GM21825 (cell line): Measurements from ENCODE around the gene CYP2A6.
"Not testable (repeated sequence)": the region's sequence is repeated elsewhere in the genome, so short reads cannot be mapped to it uniquely, and the experiment has no call there.

Source experiments
- ATAC-seq: cut with Tn5 transposase; IDR thresholded peaks from one replicate; pipeline ENCODE4 v1.9.1; 2021; ENCODE audit warnings: mild to moderate bottlenecking, moderate library complexity; ENCODE audit not compliant: unreplicated experiment

The CYP2A6 gene, protein sequence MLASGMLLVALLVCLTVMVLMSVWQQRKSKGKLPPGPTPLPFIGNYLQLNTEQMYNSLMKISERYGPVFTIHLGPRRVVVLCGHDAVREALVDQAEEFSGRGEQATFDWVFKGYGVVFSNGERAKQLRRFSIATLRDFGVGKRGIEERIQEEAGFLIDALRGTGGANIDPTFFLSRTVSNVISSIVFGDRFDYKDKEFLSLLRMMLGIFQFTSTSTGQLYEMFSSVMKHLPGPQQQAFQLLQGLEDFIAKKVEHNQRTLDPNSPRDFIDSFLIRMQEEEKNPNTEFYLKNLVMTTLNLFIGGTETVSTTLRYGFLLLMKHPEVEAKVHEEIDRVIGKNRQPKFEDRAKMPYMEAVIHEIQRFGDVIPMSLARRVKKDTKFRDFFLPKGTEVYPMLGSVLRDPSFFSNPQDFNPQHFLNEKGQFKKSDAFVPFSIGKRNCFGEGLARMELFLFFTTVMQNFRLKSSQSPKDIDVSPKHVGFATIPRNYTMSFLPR

DNA sequence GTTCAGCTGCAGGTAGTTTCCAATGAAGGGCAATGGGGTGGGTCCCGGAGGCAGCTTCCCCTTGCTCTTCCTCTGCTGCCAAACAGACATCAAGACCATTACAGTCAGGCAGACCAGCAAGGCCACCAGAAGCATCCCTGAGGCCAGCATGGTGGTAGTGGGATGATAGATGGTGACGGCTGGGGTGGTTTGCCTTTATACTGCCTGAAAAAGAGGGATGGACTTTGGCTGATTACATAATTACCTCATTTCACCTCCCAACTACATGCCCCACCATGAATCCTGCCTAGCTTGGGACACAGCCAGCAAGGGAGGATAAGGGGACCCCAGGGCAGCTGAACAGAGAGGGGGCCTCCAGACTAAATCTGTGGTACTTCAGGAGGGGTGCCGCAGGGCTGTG is at the start of gene CYP2A6:
CYP2A6 (minus strand) TSS at position 171 of the 400 bp plus-strand sequence; CDS start at position 150, 21 bp downstream.
- not testable (repeated sequence) for ATAC-seq

DNA sequence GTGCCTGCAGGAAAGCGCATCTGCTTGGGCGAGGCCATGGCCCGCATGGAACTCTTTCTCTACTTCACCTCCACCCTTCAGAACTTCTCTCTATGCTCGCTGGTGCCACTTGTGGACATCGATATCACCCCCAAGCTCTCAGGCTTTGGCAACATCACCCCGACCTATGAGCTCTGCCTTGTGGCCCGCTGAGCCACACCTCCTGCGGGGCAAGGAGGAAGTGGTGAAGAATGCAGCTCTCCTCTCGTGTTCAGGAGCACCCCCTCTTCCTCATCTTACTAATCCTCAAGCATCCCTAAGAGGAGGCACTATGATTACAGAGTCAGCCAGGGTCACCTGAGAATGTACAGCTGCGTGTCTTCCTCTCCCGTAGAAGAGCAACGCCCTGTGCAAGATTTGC is 49.7 kb upstream of the CYP2A6 start:
- not testable (repeated sequence) for ATAC-seq

DNA sequence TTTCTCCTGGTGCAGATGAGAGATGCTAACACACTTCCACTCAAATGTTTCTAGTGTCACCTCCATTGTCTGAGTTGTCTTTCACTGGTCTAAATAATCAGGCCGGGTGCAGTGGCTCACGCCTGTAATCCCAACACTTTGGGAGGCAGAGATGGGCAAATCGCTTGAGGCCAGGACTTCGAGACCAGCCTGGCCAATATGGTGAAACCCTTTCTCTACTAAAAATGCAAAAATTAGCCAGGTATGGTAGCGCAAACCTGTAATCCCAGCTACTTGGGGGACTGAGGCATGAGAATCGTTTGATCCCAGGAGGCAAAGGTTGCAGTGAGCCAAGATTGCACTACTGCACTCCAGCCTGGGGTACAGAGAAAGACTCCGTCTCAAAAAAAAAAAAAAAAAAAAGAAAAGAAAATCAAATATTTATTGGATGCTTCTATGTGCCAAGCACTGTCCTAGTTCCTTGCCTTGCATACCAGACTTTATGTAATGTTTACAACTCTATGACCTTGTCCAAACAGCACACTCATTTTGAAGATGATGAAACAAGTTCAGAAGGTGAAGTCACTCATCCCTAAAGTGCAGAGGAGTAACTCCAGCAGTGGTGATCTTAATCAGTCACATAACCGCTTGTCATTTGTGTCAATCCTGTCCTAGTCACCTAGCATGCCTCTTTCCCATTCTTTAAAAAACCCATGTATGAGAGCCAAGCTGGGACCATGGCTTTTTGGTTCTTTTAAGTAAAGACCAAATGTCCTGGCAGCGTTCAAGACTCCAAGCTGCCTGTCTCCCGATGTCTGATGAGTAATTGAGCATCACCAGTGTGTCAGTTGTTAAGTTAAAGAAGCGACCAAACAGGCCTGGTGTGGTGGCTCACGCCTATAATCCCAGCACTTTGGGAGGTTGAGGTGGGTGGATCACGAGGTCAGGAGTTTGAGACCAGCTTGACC is 46.9 kb upstream of the CYP2A6 start:
- not testable (repeated sequence) for ATAC-seq

DNA sequence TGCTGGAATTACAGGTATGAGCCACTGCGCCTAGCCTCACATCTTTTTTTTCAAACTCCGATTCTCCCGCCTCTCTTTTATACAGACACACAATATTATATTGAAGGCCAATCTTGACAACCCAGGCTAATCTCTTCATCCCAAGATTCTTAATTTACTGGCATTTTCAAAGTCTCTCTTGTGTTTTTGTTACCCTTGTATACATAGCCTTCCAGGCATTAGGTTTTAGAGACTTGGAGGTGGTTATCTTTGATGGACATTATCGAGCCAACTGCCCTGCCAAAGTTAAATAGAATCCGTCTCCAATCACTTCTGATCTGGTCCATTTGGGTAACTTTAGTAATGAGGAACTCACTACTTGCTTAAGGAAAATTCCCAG is 46.2 kb upstream of the CYP2A6 start:
- ATAC-seq, result no peak

DNA sequence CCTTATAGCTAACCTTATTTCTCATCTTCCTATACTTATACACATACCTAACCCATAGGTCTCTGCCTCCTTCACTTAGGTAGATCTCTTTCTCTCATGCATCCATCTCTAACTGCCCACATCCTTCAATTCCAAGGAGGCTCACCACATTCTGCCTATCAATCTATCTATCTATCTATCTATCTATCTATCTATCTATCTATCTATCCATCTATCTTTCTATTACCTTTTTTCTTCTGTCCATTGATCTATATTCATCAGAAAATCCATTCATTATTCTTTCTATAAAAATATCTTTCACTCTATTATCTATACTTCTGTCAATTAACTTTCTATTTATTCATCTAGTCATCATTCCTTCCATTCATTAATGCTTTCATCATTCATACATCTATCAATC is 42.9 kb upstream of the CYP2A6 start:
- no peak for ATAC-seq

DNA sequence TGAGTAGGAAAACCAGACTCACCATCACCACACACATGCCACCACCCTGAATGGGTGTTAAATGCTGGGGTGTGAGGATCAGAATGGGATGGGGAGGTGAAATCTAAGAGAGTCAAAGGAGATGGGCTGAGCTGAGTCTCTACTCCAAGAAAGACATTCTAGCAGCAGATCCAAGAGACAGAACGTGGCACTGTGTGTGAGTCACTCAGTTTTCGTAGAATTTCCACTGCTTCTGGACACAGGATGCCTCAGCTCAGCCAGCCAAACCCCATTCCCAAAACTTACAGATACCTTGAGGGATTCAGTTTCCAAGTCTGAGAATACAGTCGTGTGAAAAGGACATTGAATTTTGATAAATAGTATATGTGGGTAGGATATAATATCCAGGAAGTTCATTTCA is 39.1 kb upstream of the CYP2A6 start:
- ATAC-seq, result no peak

DNA sequence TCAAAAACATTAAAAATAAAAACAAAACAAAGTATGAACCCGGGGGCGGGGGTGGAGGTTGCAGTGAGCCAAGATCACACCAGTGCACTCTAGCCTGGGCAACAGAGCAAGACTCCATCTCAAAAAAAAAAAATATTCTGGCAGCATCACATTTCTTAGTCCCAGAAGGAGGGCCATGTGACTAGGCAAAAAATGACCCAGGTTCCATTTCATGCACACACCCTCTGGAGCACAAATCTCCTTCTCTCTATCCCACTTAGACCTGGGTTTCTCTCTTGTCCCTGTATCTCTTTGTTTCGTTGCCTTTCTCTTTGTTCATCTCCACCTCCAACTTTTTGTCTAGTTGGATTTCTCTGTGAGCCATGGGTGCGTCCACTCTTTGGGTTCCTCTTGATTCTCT is 37.9 kb upstream of the CYP2A6 start:
- no peak for ATAC-seq

DNA sequence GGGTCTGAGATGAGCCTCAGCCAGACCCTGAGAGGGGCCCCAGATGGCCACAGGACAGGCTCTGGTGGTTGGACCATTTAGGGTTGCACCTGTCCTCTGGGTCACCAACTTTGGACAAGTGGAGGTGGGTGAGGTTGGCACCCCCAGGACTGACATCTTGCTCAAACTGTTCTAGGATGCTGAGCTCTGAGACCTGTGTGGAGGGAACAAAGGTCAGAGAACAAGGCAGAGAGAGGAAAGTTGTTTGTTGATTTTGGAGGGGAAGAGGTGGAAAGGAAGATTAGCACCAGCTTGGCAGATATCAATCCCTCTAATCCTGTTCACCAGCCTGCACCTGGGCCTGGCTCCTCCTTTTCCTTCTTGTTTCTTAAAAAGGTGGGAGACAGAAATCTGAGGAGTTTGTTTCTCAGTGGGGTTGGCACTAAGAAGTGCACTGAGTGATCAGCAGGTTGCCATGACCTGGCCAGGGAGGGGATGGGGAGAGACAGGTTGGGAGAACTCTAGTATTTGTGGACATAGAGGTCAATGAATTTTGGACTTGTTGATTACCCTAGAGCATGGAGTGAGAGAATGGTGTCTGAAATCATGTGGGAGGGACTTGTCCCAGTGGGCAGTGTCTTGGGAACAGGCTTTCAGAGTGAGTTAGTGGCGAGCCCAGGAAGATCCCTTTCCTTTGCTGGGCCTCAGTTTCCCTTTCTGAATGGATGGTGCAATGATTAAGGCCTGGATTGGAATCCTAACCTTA is 34.1 kb upstream of the CYP2A6 start:
- not testable (repeated sequence) for ATAC-seq

DNA sequence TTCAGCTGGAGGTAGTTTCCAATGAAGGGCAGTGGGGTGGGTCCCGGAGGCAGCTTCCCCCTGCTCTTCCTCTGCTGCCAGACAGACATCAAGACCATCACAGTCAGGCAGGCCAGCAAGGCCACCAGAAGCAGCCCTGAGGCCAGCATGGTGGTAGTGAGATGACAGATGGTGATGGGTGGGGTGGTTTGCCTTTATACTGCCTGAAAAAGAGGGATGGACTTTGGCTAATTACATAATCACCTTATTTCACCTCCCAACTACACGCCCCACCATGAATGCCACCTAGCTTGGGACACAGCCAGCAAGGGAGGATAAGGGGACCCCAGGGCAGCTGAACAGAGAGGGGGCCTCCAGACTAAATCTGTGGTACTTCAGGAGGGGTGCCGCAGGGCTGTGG is 31.8 kb upstream of the CYP2A6 start, which contains the start of gene CYP2A7:
CYP2A7 (minus strand) TSS at position 170 of the 400 bp plus-strand sequence; CDS start at position 149, 21 bp downstream.
- not testable (repeated sequence) for ATAC-seq

DNA sequence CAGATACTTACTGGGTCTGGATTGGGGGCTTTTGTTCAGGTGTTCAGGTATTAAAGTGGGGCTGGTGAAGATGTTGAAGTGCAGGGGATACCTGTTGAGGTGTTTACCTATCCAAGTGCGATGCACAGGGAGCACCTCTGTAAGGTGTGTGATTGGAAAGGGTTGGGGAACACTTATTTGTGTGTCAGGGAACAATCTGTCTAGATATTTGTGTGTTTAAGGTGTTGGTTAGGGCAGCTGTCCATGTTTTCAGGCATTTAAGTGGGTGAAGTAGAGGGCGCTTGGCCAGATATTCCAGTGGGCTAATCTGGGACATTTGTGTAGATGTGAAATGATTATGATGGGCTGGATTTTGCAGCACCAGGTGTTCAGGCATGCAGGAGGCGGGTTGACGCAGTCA is 29.1 kb upstream of the CYP2A6 start:
- not testable (repeated sequence) for ATAC-seq

DNA sequence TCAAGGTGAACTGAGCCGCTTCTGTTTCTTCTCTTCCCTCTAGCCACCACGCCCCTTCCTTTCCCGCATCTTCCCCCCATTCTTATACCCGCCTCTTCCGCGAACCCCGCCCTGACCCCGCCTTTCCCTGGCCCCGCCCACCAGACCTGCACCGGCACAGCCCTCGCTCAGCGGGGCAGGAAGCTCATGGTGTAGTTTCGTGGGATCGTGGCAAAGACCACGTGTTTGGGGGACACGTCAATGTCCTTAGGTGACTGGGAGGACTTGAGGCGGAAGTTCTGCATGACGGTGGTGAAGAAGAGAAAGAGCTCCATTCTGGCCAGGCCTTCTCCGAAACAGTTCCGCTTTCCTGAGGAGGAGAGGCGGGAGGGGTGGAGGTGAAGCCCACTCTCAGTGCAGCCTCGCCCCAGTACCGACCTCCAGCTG is 25.3 kb upstream of the CYP2A6 start:
- ATAC-seq, result not testable (repeated sequence)

DNA sequence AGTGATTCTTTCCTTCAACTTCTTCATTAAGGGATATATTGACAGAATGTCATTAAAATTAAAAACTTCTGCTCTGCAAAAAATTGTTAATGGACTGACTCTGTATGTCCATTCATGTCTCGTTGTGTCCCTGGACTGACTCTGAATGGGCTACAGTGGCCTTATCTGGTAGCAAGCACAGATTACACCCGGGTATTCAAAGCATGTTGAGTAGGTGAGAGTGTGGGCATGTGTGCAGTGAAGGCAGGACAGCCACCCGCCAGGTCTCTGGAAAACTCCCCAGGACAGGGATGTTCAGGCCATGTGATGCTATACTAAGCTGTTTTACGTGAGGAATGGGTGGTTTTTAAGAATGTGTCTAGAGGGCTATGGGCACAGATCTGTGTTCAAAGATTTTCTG is 24.6 kb upstream of the CYP2A6 start:
- not testable (repeated sequence) for ATAC-seq

DNA sequence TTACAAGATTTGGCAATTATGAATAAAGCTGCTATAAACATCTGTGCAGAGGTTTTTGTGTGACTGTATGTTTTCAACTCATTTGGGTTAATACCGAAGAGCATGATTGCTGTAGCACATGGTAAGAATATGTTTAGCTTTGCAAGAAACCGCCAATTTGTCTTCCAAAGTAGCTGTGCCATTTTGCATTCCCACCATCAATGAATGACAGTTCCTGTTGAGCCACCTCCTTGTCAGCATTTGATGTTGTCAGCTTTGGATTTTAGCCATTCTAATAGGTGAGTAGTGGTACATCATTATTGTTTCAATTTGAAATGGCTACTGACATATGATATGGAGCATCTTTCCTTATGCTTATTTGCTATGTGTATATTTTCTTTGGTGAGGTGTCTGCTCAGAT is 23.6 kb upstream of the CYP2A6 start:
- ATAC-seq, result not testable (repeated sequence)

DNA sequence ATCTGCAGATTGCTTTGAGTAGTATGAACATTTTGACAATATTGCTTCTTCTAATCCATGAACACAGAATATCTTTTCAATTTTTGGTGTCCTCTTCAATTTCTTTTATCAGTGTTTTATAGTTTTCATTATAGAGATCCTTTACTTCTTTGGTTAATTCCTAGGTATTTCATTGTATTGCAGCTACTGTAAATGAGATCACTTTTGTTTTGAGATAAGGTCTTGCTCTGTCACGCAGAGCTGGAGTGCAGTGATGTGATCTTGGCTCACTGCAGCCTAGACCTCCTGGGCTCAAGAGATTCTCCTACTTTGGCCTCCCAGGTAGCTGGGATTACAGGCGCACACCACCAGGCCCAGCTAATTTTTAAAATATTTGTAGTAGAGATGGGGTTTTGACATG is 22.0 kb upstream of the CYP2A6 start:
- no peak for ATAC-seq

DNA sequence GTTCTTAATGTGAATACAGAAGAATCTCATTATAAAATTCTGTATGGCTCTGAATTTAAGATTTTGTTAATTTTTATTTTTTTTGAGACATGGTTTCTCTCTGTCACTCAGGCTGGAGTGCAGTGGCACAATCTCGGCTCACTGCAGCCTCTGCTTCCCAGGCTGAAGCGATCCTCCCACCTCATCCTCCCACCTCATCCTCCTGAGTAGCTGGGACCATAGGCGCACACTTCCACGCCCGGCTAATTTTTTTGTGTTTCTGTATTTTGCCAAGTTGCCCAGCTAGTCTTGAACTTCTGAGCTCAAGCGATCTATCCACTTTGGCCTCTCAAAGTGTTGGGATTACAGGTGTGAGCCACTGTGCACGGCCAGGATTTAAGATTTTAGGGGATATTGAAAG is 17.5 kb upstream of the CYP2A6 start:
- ATAC-seq, result no peak

DNA sequence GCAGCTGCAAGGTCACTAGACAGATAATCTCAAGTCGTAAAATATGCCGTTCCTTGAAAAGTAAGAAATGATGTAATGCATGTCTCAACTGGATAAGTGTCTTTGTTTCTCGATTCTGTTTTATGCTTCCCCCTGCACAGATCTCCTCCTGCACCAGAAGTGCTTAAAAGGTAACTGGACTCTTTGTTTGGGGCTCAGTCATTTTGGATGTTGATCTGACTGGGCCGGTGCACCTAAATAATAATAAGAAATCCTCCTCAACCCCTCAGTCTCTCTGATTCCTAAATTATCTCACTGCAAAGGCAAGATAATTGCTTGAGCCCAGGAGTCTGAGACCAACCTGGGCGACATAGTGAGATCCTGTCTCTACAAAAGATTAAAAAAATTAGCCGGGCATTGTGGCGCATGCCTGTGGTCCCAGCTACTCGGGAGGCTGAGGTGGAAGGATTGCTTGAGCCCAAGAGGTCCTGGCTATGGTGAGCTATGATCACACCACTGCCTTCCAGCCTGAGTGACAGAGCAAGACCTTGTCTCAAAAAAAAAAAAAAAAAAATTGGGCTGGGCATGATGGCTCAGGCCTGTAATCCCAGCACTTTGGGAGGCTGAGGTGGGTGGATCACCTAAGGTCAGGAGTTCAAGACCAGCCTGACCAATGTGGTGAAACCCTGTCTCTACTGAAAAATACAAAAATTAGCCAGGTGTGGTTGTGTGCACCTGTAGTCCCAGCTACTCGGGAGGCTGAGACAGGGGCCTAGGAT is 14.7 kb upstream of the CYP2A6 start:
- not testable (repeated sequence) for ATAC-seq

DNA sequence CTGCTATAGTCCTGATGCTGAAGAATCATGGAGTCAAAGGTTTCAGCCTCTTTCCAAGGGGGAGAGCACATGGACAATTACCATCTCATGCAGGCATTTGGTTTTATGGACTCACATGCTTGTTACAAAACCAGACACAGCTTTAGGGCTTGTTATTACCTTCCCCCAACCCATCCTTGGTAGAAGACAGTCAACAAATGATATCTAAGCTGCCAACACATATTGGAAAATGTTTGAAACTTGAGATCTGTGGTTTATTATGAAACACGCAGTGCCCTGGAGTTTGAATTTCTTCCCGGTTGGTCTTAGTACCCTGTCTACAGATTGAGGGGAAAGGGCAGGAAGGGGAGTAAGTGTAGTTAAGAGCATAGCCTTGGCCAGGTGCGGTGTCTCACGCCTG is 12.5 kb upstream of the CYP2A6 start:
- no peak for ATAC-seq

DNA sequence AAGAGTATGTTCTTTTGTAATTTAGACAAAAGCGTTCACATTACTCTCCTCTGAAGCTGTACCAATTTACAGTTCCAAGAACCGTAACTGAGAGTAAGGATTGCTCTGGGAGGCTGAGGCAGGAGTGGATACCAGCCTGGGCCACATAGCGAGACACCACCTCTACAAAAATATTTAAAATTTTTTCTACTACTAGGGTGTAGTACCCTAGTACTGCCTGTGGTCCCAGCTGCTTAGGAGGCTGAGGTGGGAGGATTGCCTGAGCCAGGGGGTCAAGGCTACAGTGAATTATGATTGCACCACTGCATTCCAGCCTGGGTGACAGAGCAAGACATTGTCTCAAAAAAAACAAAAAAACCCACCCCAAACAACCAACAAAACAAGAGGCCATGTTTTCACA is 12.1 kb upstream of the CYP2A6 start:
- no peak for ATAC-seq

DNA sequence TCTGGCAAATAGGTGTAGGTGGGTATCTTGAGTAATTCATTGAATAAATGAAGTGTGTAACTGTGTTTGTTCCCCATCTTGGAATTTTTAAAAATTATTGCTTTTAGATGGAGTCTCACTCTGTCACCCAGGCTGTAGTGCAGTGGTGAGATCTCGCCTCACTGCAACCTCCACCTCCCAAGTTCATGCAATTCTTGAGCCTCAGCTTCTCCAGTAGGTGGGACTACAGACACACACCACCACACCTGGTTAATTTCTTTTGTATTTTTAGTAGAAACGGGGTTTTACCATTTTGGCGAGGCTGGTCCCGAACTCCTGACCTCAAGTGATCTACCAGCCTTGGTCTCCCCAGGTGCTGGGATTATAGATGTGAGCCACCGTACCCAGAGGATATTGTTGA is 7.9 kb upstream of the CYP2A6 start:
- no peak for ATAC-seq
